Skin of body (tissue), 2 donors: ENCODE results near the gene GBF1. TPM values are rescaled to one million over a fixed set of nuclear protein-coding genes. Genes with fewer than 3 reads are reported as not detected.

Experiments
- DNase-seq: peaks from one replicate; lab custom pipeline; 2025; lab: John Stamatoyannopoulos, UW
- total RNA-seq: library from RNA; depleted of rRNA; stranded (reverse); fragments of >200 nt; gene quantifications from one replicate; pipeline ENCODE4 v1.2.3, GENCODE V29; 2014

Gene GBF1
- total RNA-seq, 1 donor from 2014 or later: 22.8 TPM

GRCh38 chr10:102421757-102422512, 176.6 kb downstream of the GBF1 start:
- no peak for DNase-seq

GRCh38 chr10:102422545-102423129, 177.3 kb downstream of the GBF1 start:
- DNase-seq: peak; percentile 31

- no peak for DNase-seq
Measured at GRCh38 chr10:102423372-102423968, 178.1 kb downstream of the GBF1 start.

GRCh38 chr10:102424145-102424544, 178.8 kb downstream of the GBF1 start:
- no peak for DNase-seq

- no peak for DNase-seq
Measured at GRCh38 chr10:102424916-102425315, 179.6 kb downstream of the GBF1 start.

- DNase-seq: no peak
Measured at GRCh38 chr10:102425444-102425843, 180.1 kb downstream of the GBF1 start.

GRCh38 chr10:102426803-102427287, 181.5 kb downstream of the GBF1 start:
- no peak for DNase-seq

GRCh38 chr10:102429468-102429867, 184.1 kb downstream of the GBF1 start:
- no peak for DNase-seq

- DNase-seq: no peak
Measured at GRCh38 chr10:102431452-102432124, 186.3 kb downstream of the GBF1 start.

Other genes starting within 250 kb of the GBF1 start
- 16.6 TPM for gene ARMH3, start 189.4 kb upstream of the GBF1 start, total RNA-seq
- gene HPS6, start 180.2 kb upstream of the GBF1 start, total RNA-seq: 9.0 TPM
- 39.3 TPM for gene LDB1, start 125.2 kb upstream of the GBF1 start, total RNA-seq
- gene PPRC1, start 112.5 kb upstream of the GBF1 start, total RNA-seq: 23.3 TPM
- gene NOLC1, start 93.1 kb upstream of the GBF1 start, total RNA-seq: 33.0 TPM
- gene ELOVL3, start 19.2 kb upstream of the GBF1 start, total RNA-seq: 33.1 TPM
- gene PITX3, start 4.0 kb upstream of the GBF1 start, total RNA-seq: 0.39 TPM
- 20.5 TPM for gene NFKB2, start 150.2 kb downstream of the GBF1 start, total RNA-seq
- 7.5 TPM for gene PSD, start 173.3 kb downstream of the GBF1 start, total RNA-seq
- 4.2 TPM for gene FBXL15, start 175.3 kb downstream of the GBF1 start, total RNA-seq
- gene CUEDC2, start 187.0 kb downstream of the GBF1 start, total RNA-seq: 29.0 TPM
- gene C10orf95, start 206.0 kb downstream of the GBF1 start, total RNA-seq: 0.39 TPM